Forelimb muscle (tissue), 1 donor: ENCODE results near the gene WWOX. TPM values are rescaled to one million over a fixed set of nuclear protein-coding genes. Genes with fewer than 3 reads are reported as not detected.

Source experiments
- DNase-seq: peaks from one replicate; pipeline ENCODE4 v3.0.0-alpha.2; 2013; ENCODE audit warnings: low read depth
- polyA plus RNA-seq: library from polyadenylated mRNA; unstranded; fragments of 120-200 nt; gene quantifications from one replicate; pipeline ENCODE4 v1.2.1, GENCODE V29; 2013; ENCODE audit not compliant: insufficient read length

WWOX gene
- polyA plus RNA-seq, 1 donor: 11.9 TPM

DNA sequence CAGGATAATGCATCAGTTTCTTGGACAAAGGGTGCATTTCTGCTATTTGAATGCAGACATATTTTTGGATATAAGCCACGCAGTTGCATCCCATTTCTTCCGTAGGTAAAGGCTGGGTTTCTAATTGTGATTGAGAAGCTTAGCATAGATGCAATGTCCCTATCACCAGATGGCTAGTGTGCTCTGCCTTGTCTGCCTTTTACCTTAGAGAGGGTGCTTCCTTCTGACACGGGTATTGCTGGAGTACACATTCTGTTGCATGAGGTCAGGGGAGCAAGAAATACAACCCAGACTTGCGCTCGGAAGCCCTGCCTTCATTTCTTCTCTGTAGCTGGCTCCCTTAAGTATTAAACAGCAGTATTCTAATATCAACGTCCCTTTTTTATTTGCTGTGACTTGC lies 337.4 kb downstream of the WWOX start:
- DNase-seq: no peak

DNA sequence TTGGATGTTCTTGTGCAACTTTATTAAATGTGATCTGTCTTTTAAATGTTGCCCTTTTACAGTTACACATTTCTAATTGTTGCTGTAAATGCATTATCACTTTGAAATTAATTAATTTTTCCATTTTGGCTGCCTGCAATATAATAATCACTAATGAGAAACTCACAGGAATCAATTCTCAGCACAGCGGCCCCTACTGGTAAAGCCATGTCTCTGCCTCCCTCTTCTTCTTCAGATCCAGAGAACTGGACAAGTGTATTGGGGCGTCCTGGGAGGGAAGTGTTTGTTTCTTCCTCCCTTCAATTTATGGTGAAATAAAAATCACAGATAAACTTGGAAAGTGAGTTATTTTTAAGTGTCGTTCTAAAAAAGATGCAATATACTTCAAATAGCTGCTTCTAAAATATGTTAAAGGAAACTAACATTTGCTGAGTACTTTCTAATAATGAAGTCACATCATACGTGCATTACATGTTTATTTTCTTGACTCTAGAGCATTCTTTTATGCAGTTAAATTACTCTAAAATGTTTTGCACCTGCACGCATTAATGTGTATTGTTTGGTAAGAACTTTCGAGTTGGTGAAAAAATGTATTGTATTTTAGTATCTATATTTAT lies 338.0 kb downstream of the WWOX start:
- no peak for DNase-seq

DNA sequence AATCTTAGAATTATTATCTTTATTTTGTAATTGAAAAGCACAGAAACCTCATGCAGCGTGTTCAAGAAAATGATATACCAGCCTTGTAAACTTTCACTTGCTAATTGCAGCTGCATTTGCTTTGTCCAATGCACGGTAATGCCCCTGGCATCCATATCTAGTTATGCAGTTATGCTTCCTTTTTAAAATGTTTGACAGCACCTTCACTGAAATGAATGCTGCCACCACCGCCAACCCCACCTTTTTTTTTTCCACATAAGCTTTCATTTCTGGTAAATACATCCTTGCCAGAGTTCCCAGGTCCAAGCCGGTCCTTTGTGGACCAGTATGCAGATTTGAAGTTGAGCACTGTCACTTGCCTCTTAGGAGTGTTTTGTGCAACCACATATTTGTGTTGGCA lies 338.8 kb downstream of the WWOX start:
- DNase-seq: no peak

DNA sequence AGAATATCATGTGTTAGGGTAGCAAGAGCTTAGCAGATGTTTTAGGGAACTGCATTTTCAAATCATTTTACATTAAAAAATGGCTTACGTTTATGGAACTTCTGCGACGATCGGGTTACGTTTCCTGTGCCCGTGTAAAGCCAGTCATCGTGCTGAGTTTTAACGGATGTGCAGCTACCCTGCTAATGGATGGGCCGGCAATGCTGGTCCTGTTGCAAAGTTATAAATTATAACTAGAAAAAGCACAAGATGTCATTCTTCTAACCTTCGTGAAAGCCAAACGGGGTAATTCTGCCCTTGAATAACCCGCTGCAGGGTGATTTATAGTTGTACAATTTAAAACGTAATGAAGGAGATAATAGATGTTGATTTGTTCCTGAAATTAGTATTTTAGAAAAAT lies 339.2 kb downstream of the WWOX start:
- no peak for DNase-seq

DNA sequence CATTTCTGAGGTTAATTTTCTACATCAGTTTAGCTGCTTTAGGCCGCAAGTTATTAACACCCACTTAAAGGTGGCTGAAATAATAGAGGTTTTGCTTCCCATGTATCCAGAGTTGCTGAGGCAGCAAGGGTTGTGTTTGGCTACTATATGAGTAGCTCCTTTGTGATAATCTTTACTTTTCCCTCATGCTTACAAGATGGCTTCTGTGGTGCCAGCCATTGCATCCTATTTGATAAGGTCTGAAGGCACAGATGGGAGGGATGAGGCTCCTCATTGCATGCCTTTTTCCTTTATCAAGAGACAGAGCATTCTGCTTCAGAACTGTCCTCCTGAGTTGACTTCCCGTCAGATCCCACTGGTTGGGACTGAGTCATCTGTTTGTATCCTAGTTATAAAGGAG lies 340.2 kb downstream of the WWOX start:
- DNase-seq: no peak

DNA sequence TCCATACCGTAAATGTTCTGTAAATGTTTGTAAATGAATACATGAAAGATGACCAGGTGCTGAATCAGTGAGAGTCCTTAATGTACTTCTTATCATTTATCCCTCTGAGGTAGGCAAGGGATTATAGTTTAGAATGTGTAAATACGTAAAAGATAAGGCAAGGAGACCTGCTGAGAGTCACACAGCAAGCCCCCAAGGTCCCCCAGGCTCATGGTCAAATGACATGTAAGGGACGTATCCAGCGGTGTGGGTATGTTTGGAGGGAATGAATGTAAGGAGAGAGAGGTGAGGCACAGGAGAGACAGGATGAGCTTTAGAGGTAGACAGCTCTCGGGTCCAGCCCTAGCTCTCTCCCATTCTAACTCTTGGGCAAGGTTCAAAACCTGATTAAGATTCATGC lies 341.8 kb downstream of the WWOX start:
- no peak for DNase-seq

DNA sequence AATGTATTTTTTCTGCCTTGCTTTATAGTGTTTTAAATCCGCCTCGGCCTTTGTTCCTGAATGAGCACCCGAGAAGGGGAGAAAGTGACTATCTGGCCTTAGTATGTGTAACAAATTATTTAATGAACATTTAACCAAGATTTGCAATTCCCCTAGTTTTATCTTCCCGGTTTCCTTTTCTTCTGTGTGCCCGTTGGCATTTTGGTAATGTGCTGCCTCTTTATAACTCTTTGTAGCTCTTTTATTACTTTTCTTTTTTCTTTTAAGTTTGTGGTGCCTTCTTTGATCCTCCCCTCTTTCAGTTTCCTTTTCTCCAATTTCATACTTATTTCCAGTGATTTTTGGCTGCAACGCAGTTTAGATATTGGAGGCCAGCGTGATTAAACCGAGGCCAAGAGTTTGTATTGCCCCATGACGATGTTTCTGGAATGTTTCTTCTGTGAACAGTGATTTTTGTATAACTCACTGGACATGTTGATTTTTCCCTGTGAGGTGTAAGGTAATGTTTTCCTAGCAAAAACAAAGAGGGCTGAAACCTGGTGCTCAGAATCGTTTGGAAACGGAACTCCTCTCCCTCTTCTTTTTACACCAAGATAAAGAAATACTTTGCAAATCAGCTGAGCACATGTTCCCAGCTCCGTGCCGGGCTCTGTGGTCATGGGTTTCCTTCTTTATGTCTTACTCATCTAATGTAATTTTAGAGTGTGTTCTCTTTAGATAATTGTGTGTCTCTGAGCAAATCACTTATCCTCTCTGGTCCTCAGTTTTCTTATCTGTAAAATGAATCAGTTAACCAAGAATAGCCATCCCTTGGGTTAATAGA lies 344.3 kb downstream of the WWOX start:
- no peak for DNase-seq

DNA sequence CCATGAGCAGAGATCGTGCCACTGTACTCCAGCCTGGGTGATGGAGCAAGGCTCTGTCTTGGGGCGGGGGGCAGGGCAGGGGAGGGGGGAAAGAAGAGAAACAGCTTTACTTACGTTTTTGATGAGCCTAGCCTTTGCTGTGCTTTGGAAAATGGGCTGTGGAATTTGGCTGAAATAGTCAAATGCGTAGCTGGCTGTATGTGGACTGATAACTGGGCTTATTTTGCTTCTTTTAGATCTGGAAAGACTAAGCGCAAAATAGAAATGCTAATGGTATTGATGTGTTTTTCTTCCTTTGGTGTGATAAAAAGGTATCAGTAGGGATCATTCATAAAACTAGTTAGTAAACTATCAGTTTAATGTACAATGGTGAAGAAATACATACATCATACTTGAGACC lies 346.4 kb downstream of the WWOX start:
- no peak for DNase-seq

DNA sequence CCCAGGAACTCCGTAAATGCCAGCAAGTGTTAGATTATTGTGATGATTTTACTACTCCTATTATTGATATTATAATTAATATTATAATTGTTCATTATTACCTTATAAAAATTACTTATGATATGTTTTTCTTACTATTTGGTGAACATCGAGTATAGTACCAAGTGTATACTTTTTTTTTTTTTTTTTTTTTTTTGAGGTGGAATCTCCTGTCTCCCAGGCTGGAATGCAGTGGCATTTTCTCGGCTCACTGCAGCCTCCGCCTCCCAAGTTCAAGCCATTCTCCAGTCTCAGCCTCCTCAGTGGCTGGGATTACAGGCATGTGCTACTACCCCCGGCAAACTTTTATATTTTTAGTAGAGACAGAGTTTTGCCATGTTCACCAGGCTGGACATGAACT lies 347.0 kb downstream of the WWOX start:
- no peak for DNase-seq

DNA sequence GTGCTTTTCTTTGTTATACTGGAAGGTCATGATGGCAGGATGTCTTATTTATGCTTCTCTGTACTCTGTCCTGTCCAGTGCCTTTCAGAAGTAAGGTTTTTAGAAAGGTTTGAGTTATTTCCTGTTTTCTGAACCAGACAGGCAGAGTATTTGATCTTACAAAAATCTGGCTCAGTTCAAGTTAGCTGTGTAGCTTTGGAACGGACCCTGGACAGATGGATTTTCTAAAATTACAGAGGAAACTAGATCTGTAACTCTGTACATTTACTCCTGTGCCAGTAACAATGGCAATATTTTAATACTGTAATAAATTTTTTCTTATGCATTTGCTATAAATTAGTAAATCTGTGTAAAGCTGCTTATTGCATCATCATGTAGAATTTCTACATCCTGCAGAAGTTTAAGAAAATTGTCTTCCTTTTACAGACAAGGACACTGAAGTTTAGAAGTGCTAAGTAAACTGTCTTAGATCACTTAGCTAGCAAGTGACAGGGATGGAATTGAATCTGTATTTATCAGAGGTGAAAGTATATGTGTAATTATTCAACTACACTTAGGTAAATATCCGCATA lies 347.6 kb downstream of the WWOX start:
- no peak for DNase-seq

DNA sequence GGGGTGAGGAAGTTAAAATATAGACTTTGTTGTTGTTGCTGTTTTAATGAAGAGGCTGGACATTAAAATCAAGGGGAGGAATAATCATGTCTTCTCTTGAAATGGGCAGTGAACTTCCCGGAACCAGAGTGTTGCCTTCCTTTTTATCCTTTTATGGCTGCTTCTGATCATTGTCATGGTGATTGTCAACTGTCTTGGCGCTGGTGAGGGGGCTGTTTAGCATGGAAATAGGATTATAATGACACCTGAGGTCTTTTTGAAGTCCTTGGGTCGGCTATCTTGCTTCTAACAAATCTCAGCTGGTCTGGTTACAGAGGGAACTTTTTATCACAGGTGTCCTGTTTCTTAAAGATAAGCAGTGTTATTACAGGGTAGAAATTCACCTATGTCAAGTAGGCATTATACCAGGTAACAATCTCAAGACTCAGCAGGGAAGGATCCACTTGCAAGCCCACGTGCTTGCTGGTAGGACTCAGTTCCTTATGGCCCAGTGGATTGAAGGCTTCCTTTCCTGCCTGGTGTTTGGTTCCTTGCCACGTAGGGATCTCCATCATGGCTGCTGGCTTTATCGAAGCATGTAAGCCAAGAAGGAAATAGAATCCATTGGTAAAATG lies 349.3 kb downstream of the WWOX start:
- DNase-seq: no peak

DNA sequence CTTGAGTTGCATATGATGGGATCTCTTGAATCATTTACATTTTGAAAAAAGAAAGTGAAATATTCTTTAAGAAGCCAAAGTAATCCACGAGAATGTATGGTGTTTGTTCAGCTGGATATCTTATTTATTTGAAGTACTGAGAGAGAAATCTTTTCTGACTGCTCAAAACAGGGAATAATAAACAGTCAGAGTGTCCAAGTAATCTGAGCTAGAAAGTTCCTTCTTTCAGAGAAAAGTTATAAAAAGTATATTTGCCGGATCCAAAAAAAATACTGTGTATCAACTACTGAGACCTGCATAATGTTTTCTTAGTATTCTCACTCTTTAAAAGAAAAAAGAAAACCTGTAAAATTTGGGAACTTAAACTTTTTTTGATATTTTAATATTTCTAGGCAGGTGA lies 350.8 kb downstream of the WWOX start:
- DNase-seq: no peak

DNA sequence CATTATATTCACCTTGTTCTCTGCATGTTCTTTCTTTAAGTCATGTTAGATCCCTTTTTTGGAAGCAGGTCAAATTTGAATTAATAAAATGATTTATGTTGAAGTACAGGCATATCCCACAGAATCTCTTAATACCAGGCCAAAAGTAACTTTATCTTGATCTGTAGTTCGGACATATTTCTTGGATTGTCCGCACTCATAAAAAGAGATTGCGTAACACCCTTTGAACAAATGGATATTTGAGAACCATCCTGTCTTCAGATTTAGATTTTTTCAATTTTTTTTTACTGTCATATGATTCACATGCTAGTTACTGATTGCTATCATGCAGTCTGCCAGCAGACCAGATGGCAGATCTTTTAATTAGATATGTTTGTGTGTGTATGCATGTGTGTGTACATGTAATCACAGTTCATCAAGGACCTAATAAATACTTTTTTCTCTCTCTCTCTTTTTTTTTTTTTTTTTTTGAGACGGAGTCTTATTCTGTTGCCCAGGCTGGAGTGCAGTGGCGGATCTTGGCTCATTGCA lies 352.6 kb downstream of the WWOX start:
- no peak for DNase-seq

DNA sequence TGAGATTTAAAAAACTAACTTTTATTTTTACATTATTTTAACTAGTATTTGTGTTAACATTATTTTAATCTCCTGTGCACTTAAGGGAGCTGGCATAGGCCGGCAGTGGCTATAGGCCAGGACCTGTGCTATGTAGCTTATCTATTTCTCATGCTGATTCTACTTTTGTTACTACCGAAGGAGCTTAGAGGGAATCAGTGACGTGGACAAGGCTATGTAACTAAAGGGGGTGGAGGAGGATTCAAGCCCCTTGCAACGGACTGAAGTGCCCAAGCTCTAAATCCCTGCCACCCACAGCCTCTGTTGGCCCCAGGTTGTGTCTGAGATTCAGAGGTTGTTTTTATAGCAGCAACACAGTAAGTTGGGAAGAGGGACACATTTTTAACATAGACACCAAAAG lies 356.4 kb downstream of the WWOX start:
- no peak for DNase-seq

DNA sequence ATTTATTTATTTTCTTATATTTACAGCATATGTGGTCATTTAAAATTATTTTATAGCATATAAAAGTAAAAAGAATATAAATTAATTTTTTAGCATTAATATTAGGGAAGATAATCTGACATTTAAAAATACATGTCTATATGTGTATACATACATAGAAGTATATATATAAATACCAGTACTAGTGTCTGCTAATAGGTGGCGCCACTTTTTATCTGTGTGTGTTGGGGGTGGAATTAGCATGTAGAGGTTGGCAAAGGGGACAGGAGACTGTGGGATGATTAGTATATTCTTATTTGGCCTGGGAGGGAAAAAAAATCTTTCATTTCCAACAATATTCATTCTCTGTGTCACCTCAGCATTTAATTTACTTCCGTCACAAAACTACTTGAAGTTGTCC lies 359.1 kb downstream of the WWOX start:
- DNase-seq: no peak

DNA sequence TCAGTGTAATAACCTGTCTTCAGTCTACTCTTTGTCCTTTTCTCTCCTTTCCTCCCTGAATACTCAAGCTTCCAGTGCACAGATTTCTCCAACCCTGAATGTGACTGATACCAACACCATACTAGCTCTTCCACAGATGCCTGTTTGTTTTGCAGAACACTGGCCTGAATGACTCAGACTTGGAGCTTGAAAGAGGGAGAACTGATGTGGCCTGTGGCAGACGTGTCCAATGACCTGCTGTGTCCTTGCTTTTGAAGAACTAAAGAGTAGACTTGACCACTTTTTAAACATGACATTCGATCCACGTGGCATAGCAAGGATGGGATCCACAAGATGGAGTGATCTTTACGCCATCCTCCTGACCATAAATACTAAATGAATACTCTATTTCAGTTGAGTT lies 361.0 kb downstream of the WWOX start:
- no peak for DNase-seq

DNA sequence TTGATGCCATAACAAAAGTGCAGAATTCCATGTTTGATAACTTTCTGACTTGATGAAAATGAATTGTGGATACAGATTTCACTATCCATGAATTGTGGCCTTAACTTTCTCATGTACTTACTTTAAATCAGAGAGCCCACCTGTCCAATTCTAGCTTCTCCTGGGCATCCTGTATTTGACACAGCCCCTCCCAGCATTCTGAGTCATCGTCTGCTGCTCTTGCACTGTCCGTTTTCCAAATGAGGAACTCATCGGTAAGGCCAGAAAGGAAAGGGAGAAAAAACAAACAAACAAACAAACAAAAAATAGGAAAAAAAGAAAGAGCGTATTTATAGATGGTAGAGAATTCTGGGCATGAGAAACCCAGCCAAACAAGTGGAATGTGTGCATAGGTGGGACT lies 361.6 kb downstream of the WWOX start:
- DNase-seq: no peak

DNA sequence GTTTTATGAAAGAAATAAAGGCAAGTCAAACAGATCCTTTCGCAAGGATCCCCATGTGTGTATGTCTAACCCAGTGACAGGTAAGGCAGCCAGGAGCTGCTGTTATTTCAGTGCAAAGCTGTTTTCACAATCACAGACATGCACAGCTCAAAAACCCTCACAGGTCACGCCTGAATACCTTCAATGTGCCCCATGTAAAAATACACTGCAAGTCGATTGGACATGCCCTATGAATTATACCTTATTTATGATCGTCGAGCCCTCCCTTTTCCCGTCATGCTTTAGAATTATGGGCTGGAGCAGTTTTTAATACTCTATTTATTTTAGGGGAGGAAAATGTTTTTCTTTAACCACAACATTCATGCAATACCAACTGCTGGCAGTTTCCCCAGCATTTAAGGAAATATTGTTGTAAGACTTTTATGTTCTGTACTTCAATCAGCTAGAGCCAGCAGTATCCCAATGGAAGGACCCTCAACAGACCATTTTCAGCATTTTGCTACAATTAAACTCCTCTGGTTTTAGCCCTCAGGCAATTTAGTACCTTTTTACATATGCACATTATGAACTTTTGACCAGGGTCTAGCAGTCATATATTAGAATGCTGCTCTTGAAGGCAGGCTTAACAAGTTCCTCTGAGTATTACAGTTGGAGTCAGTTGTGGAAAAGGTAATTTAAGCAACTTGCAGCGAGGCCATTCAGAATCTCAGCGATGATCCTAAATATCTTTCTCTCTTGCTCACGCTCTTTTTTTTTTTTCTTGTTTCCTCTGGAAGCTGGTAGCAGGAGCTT lies 362.2 kb downstream of the WWOX start:
- DNase-seq: no peak

DNA sequence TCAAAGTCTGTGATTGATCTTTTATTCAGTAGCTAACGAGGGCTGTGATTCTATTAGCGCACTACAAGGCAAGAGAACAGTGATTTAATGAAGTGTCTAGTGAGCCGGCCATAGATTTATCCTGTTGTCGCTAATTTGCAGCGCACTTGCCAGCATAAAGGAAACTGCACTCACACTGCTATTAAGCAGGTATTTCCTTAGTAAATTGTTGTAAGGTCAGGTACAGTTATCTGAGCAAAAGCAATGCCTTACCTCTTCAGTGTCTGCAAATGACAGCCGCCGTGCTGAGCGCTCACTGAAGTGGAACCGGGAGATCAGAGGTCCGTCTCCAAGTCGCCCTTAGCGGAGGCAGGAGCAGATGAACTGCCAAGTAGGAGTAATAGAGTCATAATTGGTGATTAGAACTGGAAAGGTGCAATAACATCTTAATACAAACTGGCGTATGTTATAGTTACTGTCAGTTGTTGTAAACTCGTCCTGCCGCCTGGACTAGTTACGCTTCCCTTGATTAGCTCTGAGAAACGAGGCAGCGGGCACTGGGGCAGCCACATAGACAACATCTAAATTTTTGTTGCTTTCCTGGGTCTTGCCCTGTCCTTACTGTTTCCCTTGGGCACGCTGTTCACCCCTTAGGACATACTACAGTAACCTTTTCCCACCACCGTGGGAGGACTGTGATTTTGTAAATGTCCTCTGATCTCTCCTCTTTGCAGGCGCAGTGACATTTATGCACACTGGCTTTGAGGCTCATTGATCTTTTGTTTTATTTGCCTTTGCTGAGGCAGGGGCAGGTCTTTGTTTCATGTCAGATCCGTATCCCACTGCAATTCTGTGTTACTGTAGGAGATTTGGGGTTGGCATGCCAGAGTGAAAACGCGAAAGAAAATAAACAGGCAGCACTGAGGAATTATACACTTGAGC lies 363.1 kb downstream of the WWOX start:
- no peak for DNase-seq

DNA sequence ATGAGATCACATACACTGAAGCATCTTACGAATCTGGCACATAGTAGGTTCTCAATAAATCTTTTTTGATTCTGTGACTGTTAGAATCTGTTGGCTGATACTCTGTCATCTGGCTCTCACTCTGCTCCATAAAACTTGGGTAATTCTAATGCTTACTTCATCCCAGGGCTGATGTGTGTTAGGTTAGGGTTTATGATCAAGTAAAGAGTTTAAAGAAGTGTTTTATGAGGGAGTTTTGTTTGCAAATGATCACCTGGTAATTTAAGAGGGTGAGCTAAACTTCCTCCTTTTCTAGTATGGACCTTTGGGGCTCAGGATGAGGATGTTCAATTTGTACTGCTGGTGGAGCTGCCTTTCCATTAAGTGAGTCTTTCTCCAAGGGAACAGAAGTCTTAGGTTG lies 364.1 kb downstream of the WWOX start:
- DNase-seq: no peak

DNA sequence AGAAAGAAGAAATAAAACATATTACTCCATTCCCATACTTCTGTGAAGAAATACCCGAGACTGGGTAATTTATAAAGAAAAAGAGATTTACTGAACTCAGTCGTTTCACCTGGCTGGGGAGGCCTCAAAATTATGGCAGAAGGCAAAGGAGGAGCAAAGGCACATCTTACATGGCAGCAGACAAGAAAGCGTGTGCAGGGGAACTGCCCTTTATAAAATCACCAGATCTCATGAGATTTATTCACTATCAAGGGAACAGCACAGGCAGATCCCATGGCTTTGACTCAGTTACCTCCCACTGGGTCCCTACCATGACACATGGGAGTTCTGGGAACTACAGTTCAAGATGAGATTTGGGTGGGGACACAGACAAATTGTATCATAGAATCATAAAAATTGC lies 365.4 kb downstream of the WWOX start:
- no peak for DNase-seq
